MV-4-11 (cell line): ENCODE results near the gene TATDN2.
A peak's percentile ranks its signal among the peaks of the same experiment; 100 is the strongest.

Experiments
- DNase-seq: peaks from one replicate; lab custom pipeline; 2025; lab: John Stamatoyannopoulos, UW

Gene TATDN2

GRCh38 chr3:10248184-10248983 is at the start of gene TATDN2:
Gene TATDN2 (plus strand): TSS chr3:10248459. CDS start chr3:10249201, 742 bp downstream.
- DNase-seq = peak; percentile 97

GRCh38 chr3:10198761-10199649 is 49.3 kb upstream of the TATDN2 start:
- peak; percentile 29 for DNase-seq

- no peak for DNase-seq
Measured at GRCh38 chr3:10204921-10205320, 43.3 kb upstream of the TATDN2 start.

- DNase-seq = no peak
Measured at GRCh38 chr3:10205451-10206165, 42.7 kb upstream of the TATDN2 start.

GRCh38 chr3:10206166-10206511 is 42.1 kb upstream of the TATDN2 start:
- DNase-seq = no peak

- no peak for DNase-seq
Measured at GRCh38 chr3:10213156-10213792, 35.0 kb upstream of the TATDN2 start.

- DNase-seq = no peak
Measured at GRCh38 chr3:10215578-10216368, 32.5 kb upstream of the TATDN2 start.

GRCh38 chr3:10217359-10217758 is 30.9 kb upstream of the TATDN2 start:
- no peak for DNase-seq

GRCh38 chr3:10219737-10220136 is 28.5 kb upstream of the TATDN2 start:
- no peak for DNase-seq

- peak; percentile 53 for DNase-seq
Measured at GRCh38 chr3:10223676-10224639, 24.3 kb upstream of the TATDN2 start.

- DNase-seq = peak; percentile 83
Measured at GRCh38 chr3:10224794-10225665, 23.2 kb upstream of the TATDN2 start.

- no peak for DNase-seq
Measured at GRCh38 chr3:10226293-10226692, 22.0 kb upstream of the TATDN2 start.

- DNase-seq = peak; percentile 86
Measured at GRCh38 chr3:10228248-10228950, 19.9 kb upstream of the TATDN2 start.

GRCh38 chr3:10229576-10229975 is 18.7 kb upstream of the TATDN2 start:
- no peak for DNase-seq

- DNase-seq = peak; percentile 95
Measured at GRCh38 chr3:10232137-10232536, 16.1 kb upstream of the TATDN2 start.

- no peak for DNase-seq
Measured at GRCh38 chr3:10233988-10234387, 14.3 kb upstream of the TATDN2 start.

- DNase-seq = no peak
Measured at GRCh38 chr3:10234526-10235230, 13.6 kb upstream of the TATDN2 start.

GRCh38 chr3:10235551-10235950 is 12.7 kb upstream of the TATDN2 start:
- DNase-seq = no peak
